B cell (primary cell): ENCODE results near the gene MRTFA. TPM values are rescaled to one million over a fixed set of nuclear protein-coding genes. Genes with fewer than 3 reads are reported as not detected.

Experiments used
- ATAC-seq: fragments of 200-7000 bp; cut with Tn5 transposase; one replicate; pipeline ENCODE4 v1.10.0; 2021; ENCODE audit warnings: low read depth, mild to moderate bottlenecking, moderate number of reproducible peaks, moderate library complexity
- CTCF ChIA-PET: fragments of 350-600 bp; sonication (Branson Sonifier 250); formaldehyde crosslinking; loops from one replicate; lab custom pipeline; 2021; ENCODE audit warnings: antibody characterized with exemption, inconsistent platforms; lab: Charles Lee
- POLR2A ChIA-PET: fragments of 350-600 bp; sonication (Branson Sonifier 250); formaldehyde crosslinking; loops from one replicate; lab custom pipeline; 2021; ENCODE audit warnings: antibody characterized with exemption; lab: Charles Lee
- DNase-seq: peaks from one replicate; pipeline ENCODE4 v3.0.0; 2013
- H2AFZ ChIP-seq: 2 replicates; pipeline ENCODE4 v1.6.1; 2012; ENCODE audit warnings: mild to moderate bottlenecking, low read depth, low read length; ENCODE audit not compliant: insufficient read depth, poor library complexity, severe bottlenecking
- H3K27ac ChIP-seq, 2 donors: 1 replicate in 1 of 2; 2 replicates in 1 of 2; pipeline ENCODE4 v1.5.1; 2012 to 2013; ENCODE audit warnings: low read length in 2 of 2, mild to moderate bottlenecking in 2 of 2, moderate library complexity in 1 of 2
- H3K27me3 ChIP-seq, 4 experiments: fragments of 200-600 bp in 1 of 4; sonication (generic) in 1 of 4; replicated peaks in 1 of 4; 1 replicate in 2 of 4; 2 replicates in 2 of 4; pipeline versions ENCODE4 v1.6.1 to v1.7.0; 2013 to 2016; ENCODE audit warnings: low read length in 3 of 4, mild to moderate bottlenecking in 2 of 4, mixed read lengths in 1 of 4, moderate library complexity in 1 of 4; ENCODE audit not compliant: insufficient read depth in 4 of 4, control insufficient read depth in 3 of 4; ENCODE audit errors: control extremely low read depth in 1 of 4
- H3K36me3 ChIP-seq, 2 experiments: replicated peaks in 1 of 2; 1 replicate in 1 of 2; 2 replicates in 1 of 2; pipeline versions ENCODE4 v1.6.1 to v1.7.1; 2013; ENCODE audit warnings: low read length in 1 of 2; ENCODE audit not compliant: insufficient read depth in 2 of 2, control insufficient read depth in 1 of 2; ENCODE audit errors: control extremely low read depth in 1 of 2, extremely low read depth in 1 of 2
- H3K4me1 ChIP-seq, 2 donors: fragments of 200-600 bp in 1 of 2; sonication (generic) in 1 of 2; 1 replicate in 1 of 2; 2 replicates in 1 of 2; pipeline versions ENCODE4 v1.5.1 to v1.6.1; 2013 to 2017; ENCODE audit warnings: low read length in 2 of 2; ENCODE audit not compliant: control insufficient read depth in 2 of 2, insufficient read depth in 2 of 2
- H3K4me2 ChIP-seq: replicated peaks from 2 replicates; pipeline ENCODE3; 2012; ENCODE audit warnings: mild to moderate bottlenecking, low read depth, low read length; ENCODE audit not compliant: poor library complexity, severe bottlenecking
- H3K4me3 ChIP-seq, 5 experiments: fragments of 200-600 bp in 1 of 5; sonication (generic) in 1 of 5; 1 replicate in 3 of 5; 2 replicates in 2 of 5; pipeline versions ENCODE4 v1.5.1 to v1.7.0; 2011 to 2016; ENCODE audit warnings: low read length in 4 of 5, mild to moderate bottlenecking in 4 of 5, low read depth in 2 of 5, control low read depth in 1 of 5, moderate library complexity in 1 of 5; ENCODE audit not compliant: insufficient read depth in 1 of 5; ENCODE audit errors: control extremely low read depth in 1 of 5, extremely low read depth in 1 of 5
- H3K79me2 ChIP-seq: fragments of 200-600 bp; sonication (generic); one replicate; pipeline ENCODE4 v1.6.0; 2016; ENCODE audit warnings: low read length; ENCODE audit not compliant: control insufficient read depth, insufficient read depth
- H3K9ac ChIP-seq: fragments of 200-600 bp; sonication (generic); 2 replicates; pipeline ENCODE4 v1.6.1; 2017; ENCODE audit warnings: mild to moderate bottlenecking, low read length, moderate library complexity
- H3K9me3 ChIP-seq, 3 donors: one replicate each; pipeline versions ENCODE4 v1.6.1 to v1.7.1; 2013; ENCODE audit warnings: low read length in 2 of 3; ENCODE audit not compliant: control insufficient read depth in 2 of 3, insufficient read depth in 1 of 3; ENCODE audit errors: control extremely low read depth in 1 of 3
- H4K20me1 ChIP-seq: 2 replicates; pipeline ENCODE4 v1.6.0; 2012; ENCODE audit warnings: mild to moderate bottlenecking, low read length; ENCODE audit not compliant: insufficient read depth, control insufficient read depth, poor library complexity, severe bottlenecking
- H3K27ac Mint-ChIP-seq: one replicate; pipeline ENCODE4 v1.8.0; 2021; ENCODE audit warnings: mixed read lengths
- H3K27me3 Mint-ChIP-seq: one replicate; pipeline ENCODE4 v1.8.0; 2021; ENCODE audit warnings: mixed read lengths
- H3K4me1 Mint-ChIP-seq: one replicate; pipeline ENCODE4 v1.8.0; 2021; ENCODE audit warnings: mixed read lengths
- H3K4me3 Mint-ChIP-seq: one replicate; pipeline ENCODE4 v1.8.0; 2021; ENCODE audit warnings: mixed read lengths
- H3K9me3 Mint-ChIP-seq: one replicate; pipeline ENCODE4 v1.8.0; 2022; ENCODE audit warnings: mixed read lengths; ENCODE audit not compliant: insufficient read depth
- CTCF ChIP-seq: fragments of 200-600 bp; IDR thresholded peaks from one replicate; pipeline ENCODE4 v1.8.0; 2022; ENCODE audit warnings: antibody characterized with exemption, mild to moderate bottlenecking
- EZH2 ChIP-seq: IDR thresholded peaks from 2 replicates; pipeline ENCODE4 v1.6.1; 2012; ENCODE audit warnings: borderline replicate concordance, low read depth, mild to moderate bottlenecking, moderate library complexity, low read length; ENCODE audit not compliant: insufficient read depth, poor library complexity, severe bottlenecking
- WGBS: methylation state at CpG from one replicate; pipeline ENCODE4 v1.1.5; 2013; ENCODE audit warnings: missing lambda C conversion rate; ENCODE audit not compliant: insufficient coverage; 5-methylcytosine and 5-hydroxymethylcytosine counted together
- intact Hi-C: fragments of 100-400 bp; cut with micrococcal nuclease; formaldehyde crosslinking; loops from one replicate; pipeline ENCODE4 v1.10.0; 2022
- polyA plus RNA-seq: library from polyadenylated mRNA; depleted of rRNA; stranded (reverse); fragments of >200 nt; gene quantifications from 2 replicates; pipeline ENCODE4 v1.2.3, GENCODE V29; 2012
- total RNA-seq, 2 donors: library from RNA; stranded (reverse); fragments of 120-200 nt in 1 of 2; gene quantifications; 1 replicate in 1 of 2; 2 replicates in 1 of 2; pipeline versions ENCODE4 v1.2.3 to v1.2.4, GENCODE V29; 2013 to 2022

Gene MRTFA
- total and polyA plus RNA-seq, 2 donors (not counting 1 experiment from before 2014, with no cell fraction given), result 28.9 to 82.6 TPM

- Histone ChIP-seq H4K20me1 (peaks cover 6% of the 10 kb centered on the region), H2AFZ (no peak overlapping the region), H3K4me3 (no peak overlapping the region), H3K27me3 (no peaks in the 10 kb centered on the region), H3K4me2 (no peak overlapping the region), H3K9ac (no peak overlapping the region), H3K36me3 (no peaks in the 10 kb centered on the region), H3K27ac (no peak overlapping the region), H3K4me1 (no peaks in the 10 kb centered on the region), H3K9me3 (no peaks in the 10 kb centered on the region), H3K79me2 (peaks cover 48% of the 10 kb centered on the region)
- Mint-ChIP-seq H3K27me3 (no peaks in the 10 kb centered on the region), H3K4me3 (no peak overlapping the region), H3K4me1 (peaks cover 13% of the 10 kb centered on the region), H3K27ac (no peak overlapping the region), H3K9me3 (no peaks in the 10 kb centered on the region)
- DNase-seq, result no peak
- intact Hi-C loops, result no loop called here
- WGBS, result no CpG with 5 or more reads among the region's 1 CpG
- ChIA-PET CTCF (no interaction called here), POLR2A (no interaction called here)
- TF ChIP-seq EZH2 (no peak), CTCF (no peak)
- ATAC-seq, result no peak
Measured at GRCh38 chr22:40580631-40581030, 55.9 kb downstream of the MRTFA start.

- intact Hi-C loops, result no loop called here
- Histone ChIP-seq H3K9ac (no peak overlapping the region), H3K4me2 (no peak overlapping the region), H3K4me3 (no peak overlapping the region), H2AFZ (no peak overlapping the region), H4K20me1 (peaks cover 6% of the 10 kb centered on the region), H3K9me3 (no peaks in the 10 kb centered on the region), H3K27ac (no peak overlapping the region), H3K36me3 (no peaks in the 10 kb centered on the region), H3K4me1 (no peaks in the 10 kb centered on the region), H3K27me3 (no peaks in the 10 kb centered on the region), H3K79me2 (peaks cover 39% of the 10 kb centered on the region)
- Mint-ChIP-seq H3K9me3 (no peaks in the 10 kb centered on the region), H3K27ac (no peak overlapping the region), H3K4me1 (peaks cover 4% of the 10 kb centered on the region), H3K27me3 (no peaks in the 10 kb centered on the region), H3K4me3 (no peak overlapping the region)
- TF ChIP-seq EZH2, result no peak
- no peak for DNase-seq
- WGBS, result 94% methylated on average over 2 of the region's 4 CpGs
- ChIA-PET POLR2A (no interaction called here), CTCF (interaction anchor here (1.4 kb wide), 1 partner anchor 53 kb away, joined by 3 read pairs; no protein-coding TSS in a partner anchor)
- ATAC-seq, result no peak
Measured at GRCh38 chr22:40578171-40578570, 58.3 kb downstream of the MRTFA start.
